C4-2B (cell line): ENCODE data around the gene PRR15L.
A peak's percentile ranks its signal among the peaks of the same experiment; 100 is the strongest.

Source experiments
- H3K27ac ChIP-seq: fragments of 450-650 bp; 2 replicates; pipeline ENCODE4 v1.5.1; 2017
- CTCF ChIP-seq: fragments of 450-650 bp; conservative IDR thresholded peaks from 2 replicates; pipeline ENCODE4 v1.5.1; 2017; ENCODE audit warnings: mild to moderate bottlenecking
- ZFX ChIP-seq: fragments of 450-650 bp; IDR thresholded peaks from 2 replicates; pipeline ENCODE4 v1.6.1; 2017

PRR15L gene

GRCh38 chr17:47993031-47993564, 35.4 kb upstream of the PRR15L start:
- no peak overlapping the region for H3K27ac ChIP-seq
- no peak for TF ChIP-seq ZFX
- TF ChIP-seq CTCF: no peak

GRCh38 chr17:47992216-47992615, 34.5 kb upstream of the PRR15L start:
- no peak for TF ChIP-seq ZFX
- TF ChIP-seq CTCF: no peak
- H3K27ac ChIP-seq: no peak overlapping the region

- no peak overlapping the region for H3K27ac ChIP-seq
- TF ChIP-seq ZFX: no peak
- no peak for TF ChIP-seq CTCF
Measured at GRCh38 chr17:47990962-47991731, 33.5 kb upstream of the PRR15L start.

- TF ChIP-seq CTCF (no peak), ZFX (no peak)
- H3K27ac ChIP-seq: no peak overlapping the region; the same call in 1 of the 2 replicates
Measured at GRCh38 chr17:47989700-47990099, 32.0 kb upstream of the PRR15L start.

GRCh38 chr17:47989159-47989558, 31.5 kb upstream of the PRR15L start:
- TF ChIP-seq ZFX: no peak

GRCh38 chr17:47988445-47988844, 30.8 kb upstream of the PRR15L start:
- H3K27ac ChIP-seq: peak overlapping the region; percentile 91

More at GRCh38 chr17:47989159-47989558, 31.5 kb upstream of the PRR15L start:
- peak overlapping the region; percentile 91 for H3K27ac ChIP-seq

- no peak for TF ChIP-seq CTCF
- TF ChIP-seq ZFX: peak; percentile 43; the same call in 1 of the 2 replicates
Measured at GRCh38 chr17:47987240-47987835, 29.7 kb upstream of the PRR15L start.

GRCh38 chr17:47986520-47986919, 28.8 kb upstream of the PRR15L start:
- TF ChIP-seq CTCF (no peak), ZFX (no peak)
- H3K27ac ChIP-seq: peak overlapping the region; percentile 91

More at GRCh38 chr17:47987240-47987835, 29.7 kb upstream of the PRR15L start:
- H3K27ac ChIP-seq: peak overlapping the region; percentile 91
